AG04450 (cell line): Measurements from ENCODE around the gene GNL2. TPM values are rescaled to one million over a fixed set of nuclear protein-coding genes. Genes with fewer than 3 reads are reported as not detected.

Experiments used
- CTCF ChIA-PET: fragments of 300-600, 350-600 bp; formaldehyde crosslinking; extraction: SDS; loops from one replicate; lab custom pipeline; 2022; ENCODE audit warnings: antibody characterized with exemption, inconsistent platforms; lab: Charles Lee
- POLR2A ChIA-PET: fragments of 350-600 bp; formaldehyde crosslinking; extraction: SDS; loops from one replicate; lab custom pipeline; 2021; ENCODE audit warnings: antibody characterized with exemption, inconsistent platforms; lab: Yijun Ruan, JAX
- DNase-seq: peaks from one replicate; pipeline ENCODE4 v3.0.0-alpha.2; 2011; ENCODE audit warnings: low read depth, low spot score
- H3K27ac ChIP-seq: one replicate; pipeline ENCODE4 v1.5.1; 2012; ENCODE audit warnings: low read depth, low read length, control low read depth
- H3K27me3 ChIP-seq: one replicate; pipeline ENCODE4 v1.6.0; 2012; ENCODE audit warnings: low read length; ENCODE audit not compliant: control insufficient read depth, insufficient read depth
- H3K4me3 ChIP-seq: 2 replicates; pipeline ENCODE4 v1.5.1; 2011; ENCODE audit warnings: mild to moderate bottlenecking, low read depth, low read length, control low read depth
- H3K9me3 ChIP-seq: 2 replicates; pipeline ENCODE4 v1.5.1; 2012; ENCODE audit warnings: low read length; ENCODE audit not compliant: control insufficient read depth, insufficient read depth
- CTCF ChIP-seq: IDR thresholded peaks from 2 replicates; pipeline ENCODE4 v1.5.1; 2011; ENCODE audit warnings: low read depth, low read length, control low read depth, inconsistent platforms
- polyA plus RNA-seq: library from polyadenylated mRNA; depleted of rRNA; stranded (reverse); fragments of >200 nt; gene quantifications from 2 replicates; pipeline ENCODE4 v1.2.3, GENCODE V29; 2011

GNL2 gene
- polyA plus RNA-seq, 1 experiment = 64.7 TPM

GRCh38 chr1:37612186-37612585 lies 16.4 kb upstream of the GNL2 start:
- no peak for TF ChIP-seq CTCF
- H3K27ac ChIP-seq = no peak overlapping the region
- ChIA-PET CTCF (interaction anchor here (2.8 kb wide), 1 partner anchor 9 kb away, joined by 9 read pairs; no protein-coding TSS in a partner anchor), POLR2A (no interaction called here)
- no peaks in the 10 kb centered on the region for H3K9me3 ChIP-seq
- DNase-seq = no peak
- H3K4me3 ChIP-seq = no peak overlapping the region
- H3K27me3 ChIP-seq = peaks cover 37% of the 10 kb centered on the region

- TF ChIP-seq CTCF = no peak
- Histone ChIP-seq H3K27me3 (peaks cover 36% of the 10 kb centered on the region), H3K4me3 (no peak overlapping the region), H3K27ac (no peak overlapping the region), H3K9me3 (no peaks in the 10 kb centered on the region)
- CTCF ChIA-PET = interaction anchor here (13.1 kb wide), 1 partner anchor 70 kb away, joined by 378 read pairs; no protein-coding TSS in a partner anchor
- POLR2A ChIA-PET = no interaction called here
- DNase-seq = no peak
Observed at GRCh38 chr1:37609994-37610393, 14.3 kb upstream of the GNL2 start.

GRCh38 chr1:37609002-37609401 lies 13.3 kb upstream of the GNL2 start:
- Histone ChIP-seq H3K4me3 (no peak overlapping the region), H3K27ac (no peak overlapping the region), H3K27me3 (peaks cover 36% of the 10 kb centered on the region), H3K9me3 (no peaks in the 10 kb centered on the region)
- no peak for DNase-seq
- no peak for TF ChIP-seq CTCF
- CTCF ChIA-PET = interaction anchor here (13.1 kb wide), 1 partner anchor 71 kb away, joined by 378 read pairs; no protein-coding TSS in a partner anchor
- POLR2A ChIA-PET = interaction anchor here (0.6 kb wide), 1 partner anchor 14 kb away, joined by 4 read pairs; no protein-coding TSS in a partner anchor

- H3K27ac ChIP-seq = no peak overlapping the region
- no peak for DNase-seq
Observed at GRCh38 chr1:37606481-37607263, 10.9 kb upstream of the GNL2 start.

More at GRCh38 chr1:37606481-37607263, 10.9 kb upstream of the GNL2 start:
- H3K9me3 ChIP-seq = no peaks in the 10 kb centered on the region
- peaks cover 24% of the 10 kb centered on the region for H3K27me3 ChIP-seq
- ChIA-PET CTCF (interaction anchor here (0.5 to 13.1 kb wide), 2 partner anchors 8 to 74 kb away, joined by 3 to 378 read pairs; no protein-coding TSS in a partner anchor), POLR2A (interaction anchor here (1.0 to 1.2 kb wide), 2 partner anchors 10 to 84 kb away, joined by 3 to 5 read pairs; partner anchors contain the start of gene GNL2)
- H3K4me3 ChIP-seq = no peak overlapping the region
- no peak for TF ChIP-seq CTCF
